Keratinocyte (primary cell): ENCODE results near the gene DMD. TPM values are rescaled to one million over a fixed set of nuclear protein-coding genes. Genes with fewer than 3 reads are reported as not detected.

Experiments
- DNase-seq: peaks from one replicate; pipeline ENCODE4 v3.0.0-alpha.2; 2011; ENCODE audit warnings: low read depth, missing footprints, low spot score
- FAIRE-seq: peaks from 2 replicates; lab custom pipeline; 2011; peaks lifted over from hg19 to GRCh38; lab: Jason Lieb, UNC
- H2AFZ ChIP-seq: 2 replicates; pipeline ENCODE4 v1.6.0; 2012; ENCODE audit warnings: low read length, control low read depth, inconsistent platforms; ENCODE audit not compliant: control insufficient read depth
- H3K27ac ChIP-seq: 2 replicates; pipeline ENCODE4 v1.5.1; 2011; ENCODE audit warnings: low read length; ENCODE audit not compliant: control insufficient read depth, insufficient read depth
- H3K27me3 ChIP-seq: 3 replicates; pipeline ENCODE4 v1.6.0; 2011; ENCODE audit warnings: low read length; ENCODE audit not compliant: control insufficient read depth, insufficient read depth; ENCODE audit errors: extremely low read depth
- H3K36me3 ChIP-seq, 2 experiments: 2 replicates in 1 of 2; 3 replicates in 1 of 2; pipeline ENCODE4 v1.5.1; 2011; ENCODE audit warnings: low read length in 2 of 2, mild to moderate bottlenecking in 1 of 2; ENCODE audit not compliant: control insufficient read depth in 2 of 2, insufficient read depth in 2 of 2; ENCODE audit errors: extremely low read depth in 1 of 2
- H3K4me1 ChIP-seq: 3 replicates; pipeline ENCODE4 v1.5.1; 2011; ENCODE audit warnings: low read length; ENCODE audit not compliant: control insufficient read depth, insufficient read depth; ENCODE audit errors: extremely low read depth
- H3K4me2 ChIP-seq: 3 replicates; pipeline ENCODE4 v1.6.0; 2011; ENCODE audit warnings: low read depth, low read length; ENCODE audit not compliant: control insufficient read depth, insufficient read depth; ENCODE audit errors: extremely low read depth
- H3K4me3 ChIP-seq, 3 experiments: fragments of 200-600 bp in 1 of 3; sonication (generic) in 1 of 3; 2 replicates in 2 of 3; 3 replicates in 1 of 3; pipeline ENCODE4 v1.5.1; 2011 to 2016; ENCODE audit warnings: low read length in 3 of 3, mild to moderate bottlenecking in 3 of 3, control low read depth in 2 of 3, inconsistent platforms in 1 of 3, low read depth in 1 of 3, mixed read lengths in 1 of 3, mixed run types in 1 of 3, moderate library complexity in 1 of 3; ENCODE audit not compliant: control insufficient read depth in 2 of 3, insufficient read depth in 2 of 3; ENCODE audit errors: extremely low read depth in 1 of 3
- H3K79me2 ChIP-seq: 2 replicates; pipeline ENCODE4 v1.6.0; 2012; ENCODE audit warnings: low read length; ENCODE audit not compliant: control insufficient read depth, insufficient read depth
- H3K9ac ChIP-seq: 3 replicates; pipeline ENCODE4 v1.6.0; 2011; ENCODE audit warnings: low read length; ENCODE audit not compliant: control insufficient read depth, insufficient read depth; ENCODE audit errors: extremely low read depth
- H3K9me1 ChIP-seq: 3 replicates; pipeline ENCODE4 v1.6.0; 2011; ENCODE audit warnings: low read length; ENCODE audit not compliant: control insufficient read depth, insufficient read depth; ENCODE audit errors: extremely low read depth
- H3K9me3 ChIP-seq: 2 replicates; pipeline ENCODE4 v1.5.1; 2012; ENCODE audit warnings: low read depth, low read length; ENCODE audit not compliant: control insufficient read depth
- H4K20me1 ChIP-seq: 3 replicates; pipeline ENCODE4 v1.6.0; 2011; ENCODE audit warnings: low read length; ENCODE audit not compliant: control insufficient read depth, insufficient read depth; ENCODE audit errors: extremely low read depth
- EZH2 ChIP-seq: IDR thresholded peaks from one replicate; pipeline ENCODE4 v1.6.1; 2012; ENCODE audit warnings: inconsistent platforms, mild to moderate bottlenecking, low read length, moderate library complexity
- dilution Hi-C: fragments of 300-500 bp; cut with MboI; formaldehyde crosslinking; loops from one replicate; pipeline ENCODE4 v1.7.0; 2020; ENCODE audit warnings: low sequenced_read_pairs; ENCODE audit not compliant: extremely low pct_ligation_motif_present
- polyA plus RNA-seq, 5 experiments: library from polyadenylated mRNA; depleted of rRNA in 3 of 5; stranded (reverse) in 3 of 5; stranded (forward) in 1 of 5; unstranded in 1 of 5; fragments of >200 nt; gene quantifications; 1 replicate in 1 of 5; 2 replicates in 3 of 5; 3 replicates in 1 of 5; pipeline versions ENCODE4 v1.2.1 to v1.2.3, GENCODE V29; 2011 to 2012; ENCODE audit warnings: missing spikeins in 2 of 5, low read depth in 1 of 5, low replicate concordance in 1 of 5
- TF ChIP-seq, protein P1 (sequence below), 3 experiments: IDR thresholded peaks in 1 of 3; conservative IDR thresholded peaks in 1 of 3; optimal IDR thresholded peaks in 1 of 3; 2 replicates in 2 of 3; 3 replicates in 1 of 3; pipeline versions ENCODE3 to v1.5.1; 2011; ENCODE audit warnings: low read length in 3 of 3, mild to moderate bottlenecking in 3 of 3, moderate library complexity in 2 of 3, control low read depth in 1 of 3, inconsistent platforms in 1 of 3; ENCODE audit not compliant: insufficient read depth in 2 of 3; ENCODE audit errors: extremely low read depth in 1 of 3

The DMD gene
- polyA plus RNA-seq, 1 donor (not counting 4 experiments of a cell fraction or from before 2014, with no cell fraction given) = 8.9 TPM

DNA sequence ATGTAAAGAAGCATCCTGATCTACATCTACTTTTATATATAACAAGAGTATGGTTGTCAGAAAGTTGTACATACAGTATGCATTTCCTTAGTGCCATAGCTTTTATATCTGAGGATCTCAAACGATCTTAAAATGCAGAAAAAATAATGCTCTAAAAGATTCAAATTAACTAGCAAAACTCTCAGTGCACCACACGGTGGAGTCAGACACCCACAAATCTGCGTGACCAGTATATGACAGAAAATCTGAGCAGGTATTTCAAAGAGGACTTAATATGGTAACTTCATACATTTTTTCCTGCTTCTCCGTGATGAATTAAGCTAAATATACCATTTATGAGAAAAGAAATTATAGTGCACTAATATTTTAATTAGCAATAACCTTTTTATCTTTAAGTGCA lies 803.0 kb downstream of the DMD start:
- no peak overlapping the region for H2AFZ ChIP-seq
- no peak for DNase-seq
- H4K20me1 ChIP-seq = no peaks in the 10 kb centered on the region
- H3K9me1 ChIP-seq = no peaks in the 10 kb centered on the region
- H3K27ac ChIP-seq = no peak overlapping the region
- no peak overlapping the region for H3K4me2 ChIP-seq
- no peak for FAIRE-seq
- H3K36me3 ChIP-seq = no peaks in the 10 kb centered on the region
- TF ChIP-seq EZH2 = no peak
- TF ChIP-seq, protein P1, sequence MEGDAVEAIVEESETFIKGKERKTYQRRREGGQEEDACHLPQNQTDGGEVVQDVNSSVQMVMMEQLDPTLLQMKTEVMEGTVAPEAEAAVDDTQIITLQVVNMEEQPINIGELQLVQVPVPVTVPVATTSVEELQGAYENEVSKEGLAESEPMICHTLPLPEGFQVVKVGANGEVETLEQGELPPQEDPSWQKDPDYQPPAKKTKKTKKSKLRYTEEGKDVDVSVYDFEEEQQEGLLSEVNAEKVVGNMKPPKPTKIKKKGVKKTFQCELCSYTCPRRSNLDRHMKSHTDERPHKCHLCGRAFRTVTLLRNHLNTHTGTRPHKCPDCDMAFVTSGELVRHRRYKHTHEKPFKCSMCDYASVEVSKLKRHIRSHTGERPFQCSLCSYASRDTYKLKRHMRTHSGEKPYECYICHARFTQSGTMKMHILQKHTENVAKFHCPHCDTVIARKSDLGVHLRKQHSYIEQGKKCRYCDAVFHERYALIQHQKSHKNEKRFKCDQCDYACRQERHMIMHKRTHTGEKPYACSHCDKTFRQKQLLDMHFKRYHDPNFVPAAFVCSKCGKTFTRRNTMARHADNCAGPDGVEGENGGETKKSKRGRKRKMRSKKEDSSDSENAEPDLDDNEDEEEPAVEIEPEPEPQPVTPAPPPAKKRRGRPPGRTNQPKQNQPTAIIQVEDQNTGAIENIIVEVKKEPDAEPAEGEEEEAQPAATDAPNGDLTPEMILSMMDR (optimal IDR thresholded peaks at IDR 0.05 in 1 of 3, IDR thresholded peaks at IDR 0.05 in 1 of 3, conservative IDR thresholded peaks at IDR 0.05 in 1 of 3; ENCODE audit: extremely low read depth in 1 of 3, insufficient read depth in 2 of 3, low read length in 3 of 3) = no peak
- H3K27me3 ChIP-seq = no peaks in the 10 kb centered on the region
- H3K4me1 ChIP-seq = no peaks in the 10 kb centered on the region
- dilution Hi-C loops = no loop called here
- no peak overlapping the region for H3K4me3 ChIP-seq
- H3K9ac ChIP-seq = no peak overlapping the region
- H3K79me2 ChIP-seq = no peaks in the 10 kb centered on the region
- H3K9me3 ChIP-seq = no peaks in the 10 kb centered on the region

DNA sequence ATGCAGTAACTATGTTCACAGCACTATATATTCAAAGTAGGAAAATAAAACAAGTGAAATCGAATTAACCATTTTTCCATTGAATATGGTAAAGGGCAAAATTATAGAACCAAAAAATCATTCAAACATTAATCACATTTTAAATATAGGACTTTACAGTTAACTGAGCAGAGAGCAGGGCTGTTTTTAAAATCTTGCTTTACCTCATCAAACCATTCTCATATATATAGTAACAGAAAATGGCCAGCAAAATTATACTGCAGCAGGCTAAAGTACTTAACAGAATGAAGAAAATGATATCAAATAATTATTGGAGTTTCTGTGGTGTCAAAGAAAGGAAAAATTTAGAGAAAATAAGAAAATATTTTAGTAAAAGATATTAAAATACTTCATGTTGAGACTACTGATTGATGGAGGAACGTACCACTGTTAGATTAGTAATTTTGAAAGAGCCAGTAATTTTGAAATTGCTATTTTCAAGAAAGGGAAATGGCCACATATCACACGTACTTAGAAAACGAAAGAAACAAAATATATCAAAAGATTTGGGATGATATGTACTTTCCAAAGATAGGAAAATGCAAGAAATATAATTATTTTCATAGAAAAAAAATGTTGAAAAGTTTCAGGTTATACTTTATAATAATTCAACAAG lies 813.7 kb downstream of the DMD start:
- Histone ChIP-seq H3K9me1 (no peaks in the 10 kb centered on the region), H3K27ac (no peak overlapping the region), H2AFZ (no peak overlapping the region), H3K27me3 (no peaks in the 10 kb centered on the region), H3K36me3 (no peaks in the 10 kb centered on the region), H3K79me2 (no peaks in the 10 kb centered on the region), H3K4me3 (no peak overlapping the region), H3K9me3 (no peaks in the 10 kb centered on the region), H3K4me1 (no peaks in the 10 kb centered on the region), H3K9ac (no peak overlapping the region), H3K4me2 (no peak overlapping the region), H4K20me1 (no peaks in the 10 kb centered on the region)
- no peak for DNase-seq
- TF ChIP-seq, protein P1 (optimal IDR thresholded peaks at IDR 0.05 in 1 of 3, IDR thresholded peaks at IDR 0.05 in 1 of 3, conservative IDR thresholded peaks at IDR 0.05 in 1 of 3; ENCODE audit: extremely low read depth in 1 of 3, insufficient read depth in 2 of 3, low read length in 3 of 3) = no peak
- FAIRE-seq = no peak
- dilution Hi-C loops = no loop called here
